ENCODE results near the gene ZBTB20.

Gene ZBTB20

DNA sequence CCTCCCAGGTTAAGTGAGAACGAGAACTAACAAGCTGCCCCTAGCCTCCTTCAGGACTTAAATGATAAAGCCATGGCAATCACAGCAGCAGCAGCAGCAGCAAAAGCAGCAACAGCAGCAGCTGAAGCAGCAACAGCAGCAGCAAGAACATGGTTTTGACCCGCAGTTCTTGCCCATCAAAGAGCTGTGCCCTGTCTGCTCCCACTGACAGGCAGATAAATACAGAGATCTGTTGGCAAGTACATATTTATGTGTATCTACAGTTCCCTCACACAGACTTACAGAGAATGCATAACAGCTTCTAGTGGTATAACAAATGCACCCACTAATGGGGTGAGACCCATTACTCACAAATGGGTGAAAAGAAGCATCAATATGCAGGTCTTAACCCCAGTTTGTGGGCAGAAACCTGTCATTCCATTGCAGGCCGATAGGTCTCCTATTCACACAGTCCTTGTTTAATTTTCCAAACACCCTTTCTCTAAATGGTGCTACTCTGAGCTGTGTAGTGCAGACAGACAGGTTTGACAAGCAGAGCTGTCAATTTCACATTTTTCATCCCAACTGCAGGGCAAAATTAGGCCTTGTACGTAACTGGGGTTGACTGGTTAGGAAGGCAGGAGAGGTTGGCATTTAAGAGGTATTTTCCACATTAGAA lies 537.0 kb downstream of the ZBTB20 start:
- no peak for DNase-seq

DNA sequence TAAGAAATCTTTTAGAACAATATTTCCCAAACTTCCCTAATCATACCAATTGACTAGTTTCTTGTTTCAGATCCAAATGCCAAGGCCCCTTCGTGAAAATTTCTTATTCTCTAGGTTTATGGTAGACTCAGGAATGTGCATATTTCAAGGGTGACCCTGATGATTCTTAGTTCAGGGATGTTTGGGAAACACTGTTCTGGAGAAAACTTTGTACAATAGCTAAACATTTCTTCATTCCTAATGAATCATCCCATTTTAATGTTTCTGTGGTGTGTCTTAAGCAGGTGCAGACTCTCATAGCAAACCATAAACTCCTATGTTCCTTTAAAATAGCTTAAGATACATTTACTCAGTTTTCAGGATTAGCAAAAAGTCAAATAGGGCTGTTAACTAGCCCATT lies 538.8 kb downstream of the ZBTB20 start:
- no peak for DNase-seq

- DNase-seq, result no peak
Observed at GRCh38 chr3:114606336-114606735, 540.8 kb downstream of the ZBTB20 start.

DNA sequence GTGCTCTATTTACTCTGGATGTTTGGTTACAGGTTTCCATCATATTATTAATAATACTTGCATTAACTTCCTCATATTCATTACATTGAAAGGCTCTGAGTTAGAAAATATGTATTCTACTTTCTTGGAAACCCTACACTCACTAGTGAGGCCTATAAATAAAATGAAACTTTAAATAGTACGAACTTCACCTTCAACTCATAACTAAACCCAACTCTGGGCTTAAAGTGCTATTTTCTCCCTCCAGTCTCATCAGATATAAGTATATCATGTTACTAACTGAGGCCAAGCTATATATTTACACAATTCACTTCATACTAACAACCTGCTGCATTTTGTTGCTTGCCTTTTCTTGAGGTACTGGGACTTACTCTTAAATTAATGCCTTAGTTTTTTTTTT lies 546.5 kb downstream of the ZBTB20 start:
- DNase-seq, result no peak

- no peak for DNase-seq
Observed at GRCh38 chr3:114597871-114598270, 549.2 kb downstream of the ZBTB20 start.

DNA sequence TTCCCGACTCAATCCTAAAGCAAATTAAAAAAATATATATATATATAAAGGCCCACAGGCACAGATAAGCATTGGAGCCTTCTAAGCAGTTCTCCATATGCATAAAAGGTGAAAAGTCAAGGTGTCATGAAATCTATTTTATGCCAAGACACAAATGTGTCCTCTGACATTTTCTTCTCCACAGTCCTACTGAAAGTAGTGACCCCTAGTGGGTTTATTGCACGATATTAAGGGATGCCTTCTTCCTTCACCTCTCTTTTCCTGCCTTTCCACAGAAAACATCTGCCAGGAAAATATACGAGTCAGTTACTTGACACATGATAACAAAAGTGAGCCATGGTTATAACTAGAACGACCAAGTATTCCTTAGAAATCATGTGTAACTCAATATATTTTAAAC lies 550.1 kb downstream of the ZBTB20 start:
- DNase-seq, result no peak

DNA sequence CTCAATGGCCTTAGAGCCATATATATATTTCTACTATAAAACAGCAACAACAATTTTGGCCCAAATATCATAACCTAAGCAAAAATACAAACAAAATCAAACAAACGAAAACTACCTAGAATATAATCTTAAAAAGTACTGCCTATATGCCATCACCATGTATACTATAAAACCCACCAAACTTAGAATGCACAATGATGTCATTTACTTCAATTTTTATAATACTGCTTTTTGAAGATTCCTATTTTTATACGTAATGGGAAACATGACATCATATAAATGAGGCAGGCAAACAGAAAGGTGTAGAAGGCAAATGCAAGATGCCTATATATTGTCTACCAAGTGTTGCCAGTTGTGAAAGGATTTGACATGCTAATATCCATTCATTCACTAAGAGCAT lies 550.9 kb downstream of the ZBTB20 start:
- DNase-seq, result no peak

GRCh38 chr3:114595522-114596028 lies 551.5 kb downstream of the ZBTB20 start:
- no peak for DNase-seq

DNA sequence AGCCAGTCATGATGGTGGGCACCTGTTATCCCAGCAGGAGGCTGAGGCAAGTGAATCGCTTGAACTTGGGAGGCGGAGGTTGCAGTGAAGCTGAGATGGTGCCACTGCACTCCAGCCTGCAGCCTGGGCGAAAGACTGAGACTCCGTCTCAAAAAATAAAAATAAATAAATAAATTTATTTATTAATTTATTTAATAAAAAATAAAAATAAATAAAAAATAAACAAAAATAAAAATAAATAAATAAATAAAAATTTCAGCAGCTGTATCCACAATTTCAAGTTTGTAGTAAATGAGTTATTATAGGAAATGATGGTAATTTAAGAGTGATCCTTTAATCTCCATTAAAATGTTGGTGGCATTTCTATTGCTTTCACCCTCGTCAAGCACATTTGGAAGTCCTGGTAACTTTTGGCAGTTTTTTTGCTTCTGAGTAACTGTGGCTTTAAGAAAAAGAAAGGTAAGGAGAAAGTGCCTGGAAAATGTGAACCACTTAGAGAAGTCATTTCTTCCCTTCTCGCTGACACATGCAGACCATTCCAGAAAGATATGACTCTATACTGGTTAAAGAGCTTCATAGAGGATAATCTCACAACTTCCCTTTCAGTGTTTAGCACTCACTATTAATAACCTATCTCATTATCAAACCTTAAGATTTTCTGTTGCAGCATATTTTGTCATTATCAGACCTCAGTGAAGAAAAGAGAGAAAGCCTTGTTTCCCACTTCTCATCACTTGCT lies 556.6 kb downstream of the ZBTB20 start:
- DNase-seq, result no peak

DNA sequence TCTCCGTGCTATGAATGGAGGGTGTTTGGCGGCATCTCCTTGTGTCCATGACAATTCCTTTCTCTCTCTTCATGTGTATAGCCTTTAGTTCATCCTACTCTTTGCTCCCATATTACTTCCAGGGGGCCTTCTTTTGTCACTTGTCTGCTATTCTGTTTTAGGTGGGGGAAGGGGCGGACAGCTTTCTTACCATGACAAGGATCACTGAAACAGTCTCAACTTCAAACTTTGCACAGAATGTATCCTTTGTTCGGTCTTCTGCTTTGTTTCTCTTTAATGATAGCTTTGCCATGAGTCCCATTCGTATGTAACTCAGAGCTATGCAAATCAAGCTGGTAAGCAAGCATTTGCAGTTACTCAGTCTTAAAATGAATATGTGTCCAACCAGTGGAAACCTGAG lies 559.1 kb downstream of the ZBTB20 start:
- no peak for DNase-seq

- DNase-seq, result no peak
Observed at GRCh38 chr3:114586119-114586518, 561.0 kb downstream of the ZBTB20 start.

GRCh38 chr3:114585687-114586086 lies 561.4 kb downstream of the ZBTB20 start:
- no peak for DNase-seq

- DNase-seq, result no peak
Observed at GRCh38 chr3:114584734-114585371, 562.2 kb downstream of the ZBTB20 start.

GRCh38 chr3:114582929-114583328 lies 564.2 kb downstream of the ZBTB20 start:
- DNase-seq, result no peak

DNA sequence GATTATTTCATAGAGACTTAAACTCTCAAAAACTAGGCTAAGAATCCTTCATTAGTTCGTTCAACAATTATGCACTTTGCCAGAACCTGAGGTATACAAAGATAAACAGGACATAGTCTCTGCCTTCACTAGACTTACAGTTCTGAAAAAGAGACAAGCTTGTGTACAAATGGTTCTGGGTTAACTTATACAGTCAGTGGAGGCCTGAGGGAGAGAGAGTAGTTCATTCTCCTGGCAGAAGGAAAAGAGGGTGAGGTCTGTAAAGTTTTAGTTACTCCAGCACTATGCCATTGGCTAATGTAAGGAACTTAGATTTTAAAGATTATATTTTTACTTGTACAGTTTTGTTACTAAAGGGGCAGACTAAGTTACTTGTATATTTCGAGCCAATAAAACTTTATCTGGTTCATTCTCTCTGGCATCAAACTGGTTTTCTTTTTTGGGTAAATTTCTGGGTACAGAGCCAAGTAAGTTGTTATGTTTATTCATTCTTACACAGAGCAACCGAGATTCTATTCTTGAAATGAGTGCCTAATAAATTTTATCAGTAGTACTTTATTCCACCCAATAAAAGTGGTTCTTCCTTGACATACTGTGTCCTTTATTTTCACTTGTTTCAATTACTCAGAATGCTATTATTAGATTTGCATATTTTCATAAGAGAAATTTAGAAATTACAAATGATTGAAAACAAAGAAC lies 574.6 kb downstream of the ZBTB20 start:
- no peak for DNase-seq

DNA sequence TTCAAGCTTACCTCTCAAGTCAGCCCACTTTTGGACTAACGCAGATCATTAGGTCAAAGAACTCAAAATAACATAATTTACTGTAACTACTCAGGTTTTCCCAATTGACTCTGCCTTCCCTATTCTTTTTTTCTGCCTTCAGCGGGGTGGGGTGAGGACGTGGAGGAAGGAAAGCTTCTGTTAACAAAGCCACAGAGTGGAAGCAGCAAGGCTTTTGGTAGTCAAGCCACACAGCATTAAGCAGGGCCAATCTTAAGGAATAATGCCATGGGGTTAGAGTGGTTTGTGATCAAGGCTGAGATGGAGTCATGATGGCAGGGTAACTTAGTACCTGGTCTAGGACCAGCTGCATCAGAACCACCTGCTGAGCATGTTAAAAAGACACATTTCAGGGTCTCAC lies 575.7 kb downstream of the ZBTB20 start:
- DNase-seq, result no peak

DNA sequence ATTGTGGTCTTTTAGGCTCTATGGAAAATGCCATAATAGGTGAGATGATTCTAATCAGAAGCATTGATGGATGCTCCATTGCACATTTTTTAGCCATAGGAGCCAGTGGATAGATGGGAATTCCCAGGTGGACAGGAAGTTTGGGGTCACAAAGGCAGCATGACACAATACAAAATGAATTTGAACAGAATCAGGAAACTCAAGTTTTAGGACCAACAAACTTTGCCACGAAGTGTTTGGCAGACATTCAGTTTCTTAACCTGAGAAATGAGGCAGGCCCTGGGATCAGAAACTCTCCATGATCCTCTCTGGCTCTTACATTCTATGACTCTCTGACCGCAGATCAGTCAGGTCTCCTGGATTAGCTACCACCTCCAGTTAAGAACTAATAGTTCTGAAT lies 577.9 kb downstream of the ZBTB20 start:
- no peak for DNase-seq

DNA sequence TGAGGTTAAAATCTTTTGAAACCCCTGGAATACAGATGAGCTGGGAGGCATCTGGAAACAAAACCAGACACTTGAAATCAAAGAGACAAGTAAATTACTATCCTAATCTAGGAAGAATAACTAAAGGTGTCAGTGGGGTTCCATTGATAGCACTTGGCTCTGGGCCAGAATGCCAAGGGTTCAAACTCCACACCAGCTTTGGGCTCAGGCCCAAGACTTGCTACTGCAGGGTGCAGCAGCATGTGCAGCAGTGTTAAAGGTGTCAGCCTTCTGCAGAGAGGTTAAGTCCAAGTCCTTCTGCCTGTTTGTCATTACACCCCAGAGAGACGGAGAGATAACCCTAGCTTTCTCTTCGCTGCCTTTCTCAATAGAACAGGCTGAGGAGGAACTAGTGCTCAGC lies 579.3 kb downstream of the ZBTB20 start:
- no peak for DNase-seq

GRCh38 chr3:114566767-114567166 lies 580.3 kb downstream of the ZBTB20 start:
- DNase-seq, result no peak

GRCh38 chr3:114566162-114566755 lies 580.8 kb downstream of the ZBTB20 start:
- DNase-seq, result no peak

DNA sequence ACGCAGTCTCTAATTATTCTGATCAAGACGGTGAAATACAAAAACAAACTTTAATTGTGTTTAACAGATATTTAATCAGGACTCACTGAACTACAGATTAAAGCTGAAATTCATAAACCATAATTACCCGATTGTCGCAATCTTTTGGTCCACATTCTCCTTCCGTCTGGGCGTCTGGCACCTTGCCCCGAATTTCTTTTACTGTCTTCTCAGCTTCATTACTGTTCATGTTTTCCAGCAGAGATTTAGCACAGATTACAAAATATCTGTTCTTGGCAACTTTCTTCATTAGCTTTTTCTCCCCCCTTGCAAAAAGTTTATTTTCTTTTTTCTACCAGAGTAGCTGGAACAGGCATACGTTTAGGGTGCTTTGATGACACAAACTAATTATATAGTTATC lies 581.9 kb downstream of the ZBTB20 start:
- DNase-seq, result no peak

DNA sequence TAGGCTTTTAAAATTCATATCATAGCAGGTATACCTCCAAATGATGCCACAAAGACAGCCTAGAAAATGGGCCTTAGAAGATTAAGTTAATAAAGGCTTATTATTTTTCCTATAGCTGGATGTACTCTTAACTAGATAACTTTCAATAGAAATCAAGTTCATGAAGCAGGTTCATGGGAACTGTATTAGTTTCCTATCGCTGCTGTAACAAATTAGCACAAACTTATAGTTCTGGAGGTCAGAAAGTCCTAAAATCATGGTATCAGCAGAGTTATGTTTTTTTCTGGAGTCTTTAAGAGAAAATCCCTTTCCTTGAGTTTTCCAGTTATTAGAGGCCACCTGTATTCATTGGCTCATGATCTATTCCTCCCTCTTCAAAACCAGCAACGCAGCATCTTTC lies 583.4 kb downstream of the ZBTB20 start:
- no peak for DNase-seq

DNA sequence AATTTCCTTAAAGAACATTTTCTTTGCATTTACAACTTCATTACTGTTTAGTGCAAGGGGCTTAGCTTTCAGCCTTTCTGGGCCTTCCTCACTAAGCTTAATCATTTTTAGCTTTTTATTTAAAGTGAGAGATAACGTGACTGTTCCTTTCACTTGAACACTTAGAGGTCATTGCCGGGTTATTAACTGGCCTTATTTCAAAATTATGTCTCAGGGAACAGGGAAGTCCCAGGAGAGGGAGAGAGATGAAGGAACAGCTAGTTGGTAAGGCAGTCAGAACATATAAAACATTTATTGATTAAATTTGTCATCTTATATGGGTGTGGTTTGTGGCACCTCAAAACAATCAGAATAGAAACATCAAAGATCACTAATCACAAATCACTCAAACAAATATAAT lies 584.5 kb downstream of the ZBTB20 start:
- no peak for DNase-seq
